Right lobe of liver (tissue), 6 donors: ENCODE results near the gene FHDC1. TPM values are rescaled to one million over a fixed set of nuclear protein-coding genes. Genes with fewer than 3 reads are reported as not detected.

Experiments
- ATAC-seq, 4 donors: fragments of 200-7000 bp; cut with Tn5 transposase; one replicate each; pipeline ENCODE4 v1.9.1; 2020; ENCODE audit warnings: mild to moderate bottlenecking in 4 of 4, moderate library complexity in 4 of 4
- DNase-seq, 3 donors: peaks; one replicate each; pipeline ENCODE4 v3.0.0-alpha.2; 2020
- H3K27ac ChIP-seq, 3 donors: fragments of 200-600 bp; one replicate each; pipeline ENCODE4 v1.8.0; 2022
- H3K27me3 ChIP-seq, 2 donors: fragments of 200-600 bp; one replicate each; pipeline ENCODE4 v1.8.0; 2022
- H3K36me3 ChIP-seq, 4 donors: fragments of 200-600 bp; sonication (generic) in 1 of 4; one replicate each; pipeline versions ENCODE4 v1.5.1 to v1.8.0; 2017 to 2022; ENCODE audit warnings: control low read depth in 1 of 4
- H3K4me1 ChIP-seq, 4 donors: fragments of 200-600 bp; sonication (generic) in 1 of 4; one replicate each; pipeline versions ENCODE4 v1.5.1 to v1.8.0; 2017 to 2022; ENCODE audit warnings: control low read depth in 1 of 4
- H3K4me3 ChIP-seq, 3 donors: fragments of 200-600 bp; one replicate each; pipeline ENCODE4 v1.8.0; 2022
- H3K9me3 ChIP-seq, 4 donors: fragments of 200-600 bp; sonication (generic) in 1 of 4; one replicate each; pipeline versions ENCODE4 v1.5.1 to v1.8.0; 2017 to 2022; ENCODE audit warnings: control low read depth in 1 of 4
- POLR2A ChIP-seq: fragments of 450-650 bp; IDR thresholded peaks from one replicate; pipeline ENCODE4 v1.6.1; 2017; ENCODE audit warnings: antibody characterized with exemption, mild to moderate bottlenecking
- WGBS: methylation state at CpG from one replicate; pipeline ENCODE4 v1.1.6; 2018; ENCODE audit warnings: low coverage, low lambda C conversion rate; ENCODE audit not compliant: insufficient coverage; ENCODE audit errors: missing lambda C conversion rate; 5-methylcytosine and 5-hydroxymethylcytosine counted together
- intact Hi-C, 2 donors: fragments of 100-400 bp; cut with DNase I; formaldehyde crosslinking; loops; one replicate each; pipeline versions ENCODE4 v1.11.2 to v1.14.1; 2022
- total RNA-seq, 6 experiments: library from RNA; depleted of rRNA in 2 of 6; stranded (reverse); fragments of >200 nt in 2 of 6; fragmentation: NEBNext Ultra II Directional in 3 of 6; extraction: Animal tissue kit (Norgen Biotek cat#: 25700) in 3 of 6; gene quantifications; one replicate each; pipeline versions ENCODE4 v1.1.0 to v1.2.4, GENCODE V29; 2016 to 2023
- TF ChIP-seq, protein P1 (sequence below), 4 donors: fragments of 200-600 bp in 3 of 4; fragments of 450-650 bp in 1 of 4; IDR thresholded peaks; one replicate each; pipeline versions ENCODE4 v1.5.1 to v1.8.0; 2016 to 2022; ENCODE audit warnings: antibody characterized with exemption in 4 of 4, mild to moderate bottlenecking in 2 of 4
- donor health status: DM: no; HTN: yes; CAD: no.
- donor health status: DM: no; HTN: no; CAD: no.
- donor health status: DM: no; HTN: no; CAD: no.
- donor health status: DM: no; HTN: yes; CAD: no.
- donor health status: DM: no; HTN: yes; CAD: no.

FHDC1 gene
- total RNA-seq, 6 experiments from 2014 or later, result 0.12 to 0.82 (median 0.15) TPM

DNA sequence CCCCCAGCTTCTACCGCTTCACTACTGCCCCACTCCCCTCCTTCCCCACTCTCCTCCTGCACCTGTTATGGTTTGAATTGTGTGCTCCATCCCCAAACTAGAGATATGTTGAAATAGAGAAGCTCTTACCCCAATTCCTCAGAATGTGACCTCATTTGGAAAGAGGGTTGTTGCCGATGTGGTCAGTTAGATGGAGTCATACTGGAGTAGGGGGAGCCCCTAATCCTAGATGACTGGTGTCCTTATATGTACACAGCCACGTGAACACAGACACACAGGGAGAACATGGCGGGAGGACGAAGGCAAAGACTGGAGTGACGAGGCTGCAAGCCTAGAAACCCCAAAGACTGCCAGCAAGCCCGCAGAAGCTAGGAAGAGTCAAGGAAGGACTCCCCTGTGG lies 84.3 kb downstream of the FHDC1 start:
- DNase-seq, result no peak
- no peaks in the 10 kb centered on the region for H3K36me3 ChIP-seq
- ATAC-seq, result no peak
- H3K4me3 ChIP-seq, result no peak overlapping the region
- TF ChIP-seq, protein P1, sequence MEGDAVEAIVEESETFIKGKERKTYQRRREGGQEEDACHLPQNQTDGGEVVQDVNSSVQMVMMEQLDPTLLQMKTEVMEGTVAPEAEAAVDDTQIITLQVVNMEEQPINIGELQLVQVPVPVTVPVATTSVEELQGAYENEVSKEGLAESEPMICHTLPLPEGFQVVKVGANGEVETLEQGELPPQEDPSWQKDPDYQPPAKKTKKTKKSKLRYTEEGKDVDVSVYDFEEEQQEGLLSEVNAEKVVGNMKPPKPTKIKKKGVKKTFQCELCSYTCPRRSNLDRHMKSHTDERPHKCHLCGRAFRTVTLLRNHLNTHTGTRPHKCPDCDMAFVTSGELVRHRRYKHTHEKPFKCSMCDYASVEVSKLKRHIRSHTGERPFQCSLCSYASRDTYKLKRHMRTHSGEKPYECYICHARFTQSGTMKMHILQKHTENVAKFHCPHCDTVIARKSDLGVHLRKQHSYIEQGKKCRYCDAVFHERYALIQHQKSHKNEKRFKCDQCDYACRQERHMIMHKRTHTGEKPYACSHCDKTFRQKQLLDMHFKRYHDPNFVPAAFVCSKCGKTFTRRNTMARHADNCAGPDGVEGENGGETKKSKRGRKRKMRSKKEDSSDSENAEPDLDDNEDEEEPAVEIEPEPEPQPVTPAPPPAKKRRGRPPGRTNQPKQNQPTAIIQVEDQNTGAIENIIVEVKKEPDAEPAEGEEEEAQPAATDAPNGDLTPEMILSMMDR (IDR thresholded peaks at IDR 0.05), result no peak
- TF ChIP-seq POLR2A, result no peak
- intact Hi-C loops, result no loop called here
- H3K4me1 ChIP-seq, result no peaks in the 10 kb centered on the region
- 60% methylated on average over 4 of the region's 7 CpGs for WGBS
- no peaks in the 10 kb centered on the region for H3K27me3 ChIP-seq
- no peaks in the 10 kb centered on the region for H3K9me3 ChIP-seq
- H3K27ac ChIP-seq, result no peak overlapping the region

GRCh38 chr4:153021276-153021675 lies 85.2 kb downstream of the FHDC1 start:
- Histone ChIP-seq H3K27me3 (no peaks in the 10 kb centered on the region), H3K36me3 (no peaks in the 10 kb centered on the region), H3K9me3 (no peaks in the 10 kb centered on the region), H3K4me3 (no peak overlapping the region), H3K27ac (no peak overlapping the region), H3K4me1 (no peaks in the 10 kb centered on the region)
- intact Hi-C loops, result no loop called here
- WGBS, result 90% methylated on average over 2 of the region's 8 CpGs
- ATAC-seq (no peak), DNase-seq (no peak)
- TF ChIP-seq, protein P1 (IDR thresholded peaks at IDR 0.05), result no peak
- no peak for TF ChIP-seq POLR2A

DNA sequence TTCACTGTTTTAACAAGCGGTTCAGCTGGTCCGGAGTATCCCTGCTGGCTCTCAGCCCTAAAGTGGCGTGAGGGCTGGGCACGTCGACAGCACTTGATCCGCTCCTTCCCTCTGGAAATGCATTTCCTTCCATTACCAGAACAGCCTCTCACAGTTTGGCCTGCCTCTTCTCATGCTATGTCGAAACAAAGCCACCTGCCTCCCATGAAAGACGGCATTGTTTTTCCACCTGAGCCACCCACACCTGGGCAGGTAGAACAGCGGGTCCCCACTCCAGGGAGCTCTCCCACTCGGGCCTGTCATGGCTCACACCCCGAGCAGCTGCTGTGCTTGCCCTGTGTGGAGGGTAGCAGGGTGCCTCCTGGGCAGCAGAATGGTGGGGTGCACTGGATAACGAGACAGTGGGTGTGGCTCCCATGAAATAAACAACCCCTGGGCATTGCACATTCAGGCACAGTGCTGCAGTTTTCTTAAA lies 86.2 kb downstream of the FHDC1 start:
- Histone ChIP-seq H3K27me3 (no peaks in the 10 kb centered on the region), H3K36me3 (no peaks in the 10 kb centered on the region), H3K4me1 (no peaks in the 10 kb centered on the region), H3K4me3 (no peak overlapping the region), H3K9me3 (no peaks in the 10 kb centered on the region), H3K27ac (no peak overlapping the region)
- no peak for DNase-seq
- WGBS, result 83% methylated on average over 8 of the region's 12 CpGs
- no peak for TF ChIP-seq POLR2A
- TF ChIP-seq, protein P1 (IDR thresholded peaks at IDR 0.05), result no peak
- intact Hi-C loops, result no loop called here
- ATAC-seq, result no peak

GRCh38 chr4:153023139-153023538 lies 87.0 kb downstream of the FHDC1 start:
- H3K27me3 ChIP-seq, result no peaks in the 10 kb centered on the region
- no peak for ATAC-seq
- H3K4me3 ChIP-seq, result no peak overlapping the region
- H3K27ac ChIP-seq, result no peak overlapping the region
- no peak for DNase-seq
- no peaks in the 10 kb centered on the region for H3K4me1 ChIP-seq
- TF ChIP-seq, protein P1 (IDR thresholded peaks at IDR 0.05), result no peak
- no peak for TF ChIP-seq POLR2A
- H3K9me3 ChIP-seq, result no peaks in the 10 kb centered on the region
- WGBS, result 46% methylated on average over 3 of the region's 3 CpGs
- intact Hi-C loops, result no loop called here
- H3K36me3 ChIP-seq, result no peaks in the 10 kb centered on the region
